Sigmoid colon (tissue), 7 donors: ENCODE measurements around the gene DHX9. TPM values are rescaled to one million over a fixed set of nuclear protein-coding genes. Genes with fewer than 3 reads are reported as not detected.

Experiments
- DNase-seq: peaks from one replicate; pipeline ENCODE4 v3.0.0-alpha.2; 2019
- H3K27ac ChIP-seq, 4 donors: fragments of 200-600 bp; sonication (generic); one replicate each; pipeline ENCODE4 v1.5.1; 2016 to 2019; ENCODE audit warnings: mild to moderate bottlenecking in 1 of 4
- H3K27me3 ChIP-seq, 3 donors: fragments of 200-600 bp; sonication (generic); one replicate each; pipeline ENCODE4 v1.5.1; 2019; ENCODE audit warnings: mild to moderate bottlenecking in 1 of 3
- H3K36me3 ChIP-seq, 4 donors: fragments of 200-600 bp; sonication (generic); one replicate each; pipeline ENCODE4 v1.5.1; 2016 to 2019
- H3K4me1 ChIP-seq, 4 donors: fragments of 200-600 bp; sonication (generic); one replicate each; pipeline ENCODE4 v1.5.1; 2017 to 2019
- H3K4me3 ChIP-seq, 4 donors: fragments of 200-600 bp; sonication (generic); one replicate each; pipeline ENCODE4 v1.5.1; 2017 to 2019; ENCODE audit warnings: mild to moderate bottlenecking in 2 of 4, moderate library complexity in 1 of 4
- H3K9me3 ChIP-seq, 4 donors: fragments of 200-600 bp in 3 of 4; sonication (generic) in 3 of 4; one replicate each; pipeline versions ENCODE4 v1.5.1 to v1.6.1; 2013 to 2019
- EP300 ChIP-seq, 4 donors: sonication (generic); formaldehyde crosslinking; IDR thresholded peaks; one replicate each; pipeline ENCODE4 v1.6.1; 2017; ENCODE audit warnings: antibody characterized with exemption in 4 of 4
- POLR2A ChIP-seq, 2 donors: fragments of 450-650 bp; IDR thresholded peaks; one replicate each; pipeline ENCODE4 v1.6.1; 2016; ENCODE audit warnings: antibody characterized with exemption in 2 of 2, mild to moderate bottlenecking in 2 of 2, moderate library complexity in 2 of 2
- POLR2AphosphoS5 ChIP-seq, 4 donors: sonication (generic); formaldehyde crosslinking; IDR thresholded peaks; one replicate each; pipeline ENCODE4 v1.6.1; 2017; ENCODE audit warnings: antibody characterized with exemption in 4 of 4
- WGBS, 2 donors: extraction: QIAGEN DNeasy Blood & Tissue Kit; methylation state at CpG; one replicate each; pipeline ENCODE4 v1.1.7; 2013; 5-methylcytosine and 5-hydroxymethylcytosine counted together
- intact Hi-C: fragments of 100-400 bp; cut with DNase I; formaldehyde crosslinking; loops from one replicate; pipeline ENCODE4 v1.15.1; 2023
- polyA plus RNA-seq, 3 donors: library from polyadenylated mRNA; stranded (reverse); fragments of 200-250 nt; gene quantifications; one replicate each; pipeline ENCODE4 v1.2.3, GENCODE V29; 2013
- total RNA-seq, 4 donors: library from RNA; depleted of rRNA; stranded (reverse); fragments of >200 nt; gene quantifications; one replicate each; pipeline ENCODE4 v1.1.0, GENCODE V29; 2016
- TF ChIP-seq, protein P1 (sequence below), 4 experiments: fragments of 450-650 bp in 3 of 4; fragments of 200-600 bp in 1 of 4; IDR thresholded peaks; one replicate each; pipeline ENCODE4 v1.5.1; 2016 to 2019; ENCODE audit warnings: antibody characterized with exemption in 4 of 4, mild to moderate bottlenecking in 3 of 4, moderate library complexity in 2 of 4
- donor health status: healthy with polysubstance abuse.
- donor health status: Bipolar disorder and iron deficiency.
- donor health status: healthy.

The DHX9 gene
- total and polyA plus RNA-seq, 7 donors = 25.4 to 96.7 (median 68.4) TPM

DNA sequence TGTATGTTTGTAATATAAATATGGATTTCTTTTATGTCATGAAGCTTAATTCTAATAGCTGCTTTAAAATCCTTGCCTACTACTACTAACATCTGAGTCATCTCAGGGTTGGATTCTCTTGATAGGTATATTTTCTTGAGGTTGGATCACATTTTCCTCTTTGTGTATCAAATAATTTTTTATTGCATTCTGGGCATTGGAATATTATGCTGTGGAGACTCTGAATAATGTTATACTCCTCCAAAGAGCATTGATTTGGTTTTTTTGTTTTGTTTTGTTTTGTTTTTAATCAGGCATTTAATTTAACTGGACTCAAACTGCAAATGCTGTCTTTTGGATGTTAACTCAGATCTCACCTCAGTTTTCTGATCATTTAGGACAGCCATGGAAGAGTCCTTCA, 8.0 kb downstream of the DHX9 start:
- intact Hi-C loops = no loop called here

DNA sequence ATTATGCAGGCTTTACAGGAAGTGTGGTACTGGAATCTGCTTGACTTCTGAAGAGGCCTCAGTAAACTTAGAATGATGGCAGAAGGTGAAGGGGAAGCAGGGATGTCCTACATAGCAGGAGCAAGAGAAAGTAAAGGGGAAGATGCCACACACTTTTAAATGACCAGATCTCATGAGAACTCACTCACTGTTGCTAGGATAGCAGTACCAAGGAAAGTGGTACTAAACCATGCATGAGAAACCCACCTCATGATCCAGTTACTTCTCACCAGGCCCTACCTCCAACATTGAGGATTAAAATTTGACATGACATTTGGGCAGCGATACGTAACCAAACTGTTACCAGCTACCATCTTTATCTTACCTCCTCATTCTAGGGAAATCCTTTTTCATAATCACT, 9.6 kb downstream of the DHX9 start:
- Histone ChIP-seq H3K9me3 (no peaks in the 10 kb centered on the region), H3K27ac (no peak overlapping the region), H3K4me1 (peaks cover 0 to 21% (median 4%) of the 10 kb centered on the region in 4 donors), H3K27me3 (no peaks in the 10 kb centered on the region), H3K4me3 (no peak overlapping the region), H3K36me3 (peaks cover 18 to 90% (median 41%) of the 10 kb centered on the region in 4 donors)
- DNase-seq = no peak
- TF ChIP-seq POLR2AphosphoS5 (IDR thresholded peaks at IDR 0.05) (no peak), EP300 (IDR thresholded peaks at IDR 0.05) (no peak), POLR2A (IDR thresholded peaks at IDR 0.05) (no peak)
- TF ChIP-seq, protein P1, sequence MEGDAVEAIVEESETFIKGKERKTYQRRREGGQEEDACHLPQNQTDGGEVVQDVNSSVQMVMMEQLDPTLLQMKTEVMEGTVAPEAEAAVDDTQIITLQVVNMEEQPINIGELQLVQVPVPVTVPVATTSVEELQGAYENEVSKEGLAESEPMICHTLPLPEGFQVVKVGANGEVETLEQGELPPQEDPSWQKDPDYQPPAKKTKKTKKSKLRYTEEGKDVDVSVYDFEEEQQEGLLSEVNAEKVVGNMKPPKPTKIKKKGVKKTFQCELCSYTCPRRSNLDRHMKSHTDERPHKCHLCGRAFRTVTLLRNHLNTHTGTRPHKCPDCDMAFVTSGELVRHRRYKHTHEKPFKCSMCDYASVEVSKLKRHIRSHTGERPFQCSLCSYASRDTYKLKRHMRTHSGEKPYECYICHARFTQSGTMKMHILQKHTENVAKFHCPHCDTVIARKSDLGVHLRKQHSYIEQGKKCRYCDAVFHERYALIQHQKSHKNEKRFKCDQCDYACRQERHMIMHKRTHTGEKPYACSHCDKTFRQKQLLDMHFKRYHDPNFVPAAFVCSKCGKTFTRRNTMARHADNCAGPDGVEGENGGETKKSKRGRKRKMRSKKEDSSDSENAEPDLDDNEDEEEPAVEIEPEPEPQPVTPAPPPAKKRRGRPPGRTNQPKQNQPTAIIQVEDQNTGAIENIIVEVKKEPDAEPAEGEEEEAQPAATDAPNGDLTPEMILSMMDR (IDR thresholded peaks at IDR 0.05) = no peak
- intact Hi-C loops = no loop called here
- 95 to 97% methylated on average over 2 of the region's 2 CpGs for WGBS, 2 donors

More for the DNA sequence above, 8.0 kb downstream of the DHX9 start:
- no peaks in the 10 kb centered on the region for H3K27me3 ChIP-seq
- H3K27ac ChIP-seq = no peak overlapping the region
- peaks cover 3 to 85% (median 28%) of the 10 kb centered on the region in 4 donors for H3K36me3 ChIP-seq
- TF ChIP-seq, protein P1 (IDR thresholded peaks at IDR 0.05) = no peak
- TF ChIP-seq EP300 (IDR thresholded peaks at IDR 0.05) = no peak
- TF ChIP-seq POLR2A (IDR thresholded peaks at IDR 0.05) = no peak
- no peak for TF ChIP-seq POLR2AphosphoS5 (IDR thresholded peaks at IDR 0.05)
- H3K9me3 ChIP-seq = no peaks in the 10 kb centered on the region
- peaks cover 0 to 37% (median 16%) of the 10 kb centered on the region in 4 donors for H3K4me1 ChIP-seq
- no peak for DNase-seq
- no peak overlapping the region for H3K4me3 ChIP-seq

DNA sequence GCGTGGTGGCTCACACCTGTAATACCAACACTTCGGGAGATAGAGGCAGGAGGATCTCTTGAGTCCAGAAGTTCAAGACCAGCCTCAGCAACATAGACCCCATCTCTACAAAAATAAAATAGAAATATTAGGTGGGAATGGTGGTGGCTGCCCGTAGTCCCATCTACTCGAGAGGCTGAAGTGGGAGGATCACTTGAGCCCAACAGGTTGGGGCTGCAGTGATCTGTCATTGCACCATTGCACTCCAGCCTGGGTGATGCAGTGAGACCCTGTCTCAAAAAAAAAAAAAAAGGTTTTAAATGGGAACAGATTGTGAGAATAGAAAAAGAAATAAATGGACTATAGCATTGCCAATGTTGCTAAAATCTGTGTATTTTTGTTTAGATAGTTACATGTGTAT, 11.2 kb downstream of the DHX9 start:
- Histone ChIP-seq H3K9me3 (no peaks in the 10 kb centered on the region), H3K27ac (no peak overlapping the region), H3K27me3 (no peaks in the 10 kb centered on the region), H3K36me3 (peaks cover 24 to 90% (median 48%) of the 10 kb centered on the region in 4 donors), H3K4me1 (peaks cover 0 to 9% (median 5%) of the 10 kb centered on the region in 4 donors), H3K4me3 (no peak overlapping the region)
- no peak for DNase-seq
- no peak for TF ChIP-seq POLR2AphosphoS5 (IDR thresholded peaks at IDR 0.05)
- TF ChIP-seq POLR2A (IDR thresholded peaks at IDR 0.05) = no peak
- TF ChIP-seq, protein P1 (IDR thresholded peaks at IDR 0.05) = no peak
- TF ChIP-seq EP300 (IDR thresholded peaks at IDR 0.05) = no peak
- intact Hi-C loops = no loop called here
- WGBS, 2 donors = 85 to 97% methylated on average over 4 of the region's 4 CpGs

DNA sequence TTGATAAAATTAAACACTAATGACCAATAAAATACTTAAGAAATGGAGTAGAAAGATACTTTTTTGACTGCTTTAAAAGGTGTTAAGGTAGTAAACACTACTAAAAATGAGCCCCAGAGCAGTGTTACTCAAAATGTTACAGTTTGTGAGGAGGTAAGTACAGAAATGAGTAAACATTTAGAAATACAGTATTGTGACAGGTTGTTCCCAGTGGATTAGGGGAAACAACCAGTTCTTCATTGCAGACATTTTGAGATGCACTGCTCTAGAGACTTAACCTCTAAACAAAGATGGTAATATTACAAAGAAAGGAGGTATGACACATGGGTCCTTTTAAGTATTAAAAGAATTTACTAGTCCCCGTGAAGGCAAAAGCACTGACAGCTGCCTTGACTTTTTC, 12.7 kb downstream of the DHX9 start:
- peaks cover 31 to 98% (median 59%) of the 10 kb centered on the region in 4 donors for H3K36me3 ChIP-seq
- H3K4me1 ChIP-seq = peaks cover 0 to 18% (median 14%) of the 10 kb centered on the region in 4 donors
- intact Hi-C loops = no loop called here
- DNase-seq = no peak
- H3K27me3 ChIP-seq = no peaks in the 10 kb centered on the region
- H3K4me3 ChIP-seq = no peak overlapping the region
- H3K9me3 ChIP-seq = no peaks in the 10 kb centered on the region
- 92 to 98% methylated on average over 1 of the region's 1 CpG for WGBS, 2 donors
- H3K27ac ChIP-seq = no peak overlapping the region
- TF ChIP-seq EP300 (IDR thresholded peaks at IDR 0.05) (no peak), POLR2AphosphoS5 (IDR thresholded peaks at IDR 0.05) (no peak), POLR2A (IDR thresholded peaks at IDR 0.05) (no peak)
- TF ChIP-seq, protein P1 (IDR thresholded peaks at IDR 0.05) = no peak

DNA sequence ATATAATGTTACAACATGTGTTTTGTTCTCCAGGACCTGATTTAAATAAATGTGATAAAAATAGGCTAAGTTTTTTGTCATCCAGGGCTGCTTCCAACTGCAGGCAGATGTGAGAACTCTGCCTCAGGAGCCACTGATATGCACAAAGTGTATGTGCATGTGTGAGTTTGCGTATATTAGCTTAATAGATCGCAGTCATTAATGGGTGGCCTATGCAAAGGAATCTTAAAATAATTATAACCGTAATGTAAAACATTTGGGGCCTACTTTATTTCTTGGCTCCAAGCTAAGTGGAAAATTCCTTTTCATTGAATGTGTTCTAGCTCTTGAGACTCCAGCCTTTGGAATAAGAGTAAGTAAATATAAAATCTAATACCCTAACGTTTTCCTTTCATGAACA, 16.8 kb downstream of the DHX9 start:
- WGBS, 2 donors = 81 to 82% methylated on average over 4 of the region's 4 CpGs
- no peak for TF ChIP-seq EP300 (IDR thresholded peaks at IDR 0.05)
- TF ChIP-seq POLR2AphosphoS5 (IDR thresholded peaks at IDR 0.05) = no peak
- no peak for TF ChIP-seq POLR2A (IDR thresholded peaks at IDR 0.05)
- TF ChIP-seq, protein P1 (IDR thresholded peaks at IDR 0.05) = no peak
- Histone ChIP-seq H3K4me3 (no peak overlapping the region), H3K27ac (peak overlapping the region in 2 of 4 donors; percentile 6 to 21), H3K4me1 (peaks cover 0 to 18% (median 12%) of the 10 kb centered on the region in 4 donors), H3K36me3 (peaks cover 64 to 100% (median 85%) of the 10 kb centered on the region in 4 donors), H3K27me3 (no peaks in the 10 kb centered on the region), H3K9me3 (no peaks in the 10 kb centered on the region)
- intact Hi-C loops = no loop called here
- no peak for DNase-seq
